ENCODE data around the gene CEP162. TPM values are rescaled to one million over a fixed set of nuclear protein-coding genes. Genes with fewer than 3 reads are reported as not detected.

The CEP162 gene
- total RNA-seq, 1 experiment from 2014 or later, result 7.9 TPM

DNA sequence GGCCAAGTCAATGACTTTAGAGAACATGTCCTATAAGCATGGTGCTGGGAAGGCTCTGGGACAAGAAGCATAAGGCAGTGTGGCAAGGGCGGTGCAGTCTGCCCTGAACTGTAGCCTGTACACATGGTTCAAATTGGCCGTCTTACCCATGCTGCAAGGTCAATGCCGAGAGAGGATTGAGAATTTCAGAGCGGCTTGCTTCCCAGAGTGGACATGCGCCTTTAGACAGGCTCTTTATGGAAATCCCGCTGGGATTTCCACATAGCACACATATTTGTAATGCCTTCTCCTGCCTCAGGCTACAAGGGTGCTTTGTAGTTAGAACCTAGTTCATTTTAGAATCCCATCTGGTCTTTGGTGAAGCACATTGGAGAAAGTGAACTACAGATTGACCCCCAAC is 36.1 kb upstream of the CEP162 start (continued):
- TF ChIP-seq ZBTB21 (CRISPR knock-in tag; IDR thresholded peaks at IDR 0.05; ENCODE audit: borderline replicate concordance), result no peak
- no peak for TF ChIP-seq ZNF317 (CRISPR knock-in tag; IDR thresholded peaks at IDR 0.05; ENCODE audit: borderline replicate concordance, low read depth)
- TF ChIP-seq NFYB (CRISPR knock-in tag; conservative IDR thresholded peaks at IDR 0.05; ENCODE audit: low read depth), result no peak
- TF ChIP-seq, protein P1, sequence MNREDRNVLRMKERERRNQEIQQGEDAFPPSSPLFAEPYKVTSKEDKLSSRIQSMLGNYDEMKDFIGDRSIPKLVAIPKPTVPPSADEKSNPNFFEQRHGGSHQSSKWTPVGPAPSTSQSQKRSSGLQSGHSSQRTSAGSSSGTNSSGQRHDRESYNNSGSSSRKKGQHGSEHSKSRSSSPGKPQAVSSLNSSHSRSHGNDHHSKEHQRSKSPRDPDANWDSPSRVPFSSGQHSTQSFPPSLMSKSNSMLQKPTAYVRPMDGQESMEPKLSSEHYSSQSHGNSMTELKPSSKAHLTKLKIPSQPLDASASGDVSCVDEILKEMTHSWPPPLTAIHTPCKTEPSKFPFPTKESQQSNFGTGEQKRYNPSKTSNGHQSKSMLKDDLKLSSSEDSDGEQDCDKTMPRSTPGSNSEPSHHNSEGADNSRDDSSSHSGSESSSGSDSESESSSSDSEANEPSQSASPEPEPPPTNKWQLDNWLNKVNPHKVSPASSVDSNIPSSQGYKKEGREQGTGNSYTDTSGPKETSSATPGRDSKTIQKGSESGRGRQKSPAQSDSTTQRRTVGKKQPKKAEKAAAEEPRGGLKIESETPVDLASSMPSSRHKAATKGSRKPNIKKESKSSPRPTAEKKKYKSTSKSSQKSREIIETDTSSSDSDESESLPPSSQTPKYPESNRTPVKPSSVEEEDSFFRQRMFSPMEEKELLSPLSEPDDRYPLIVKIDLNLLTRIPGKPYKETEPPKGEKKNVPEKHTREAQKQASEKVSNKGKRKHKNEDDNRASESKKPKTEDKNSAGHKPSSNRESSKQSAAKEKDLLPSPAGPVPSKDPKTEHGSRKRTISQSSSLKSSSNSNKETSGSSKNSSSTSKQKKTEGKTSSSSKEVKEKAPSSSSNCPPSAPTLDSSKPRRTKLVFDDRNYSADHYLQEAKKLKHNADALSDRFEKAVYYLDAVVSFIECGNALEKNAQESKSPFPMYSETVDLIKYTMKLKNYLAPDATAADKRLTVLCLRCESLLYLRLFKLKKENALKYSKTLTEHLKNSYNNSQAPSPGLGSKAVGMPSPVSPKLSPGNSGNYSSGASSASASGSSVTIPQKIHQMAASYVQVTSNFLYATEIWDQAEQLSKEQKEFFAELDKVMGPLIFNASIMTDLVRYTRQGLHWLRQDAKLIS (CRISPR knock-in tag; IDR thresholded peaks at IDR 0.05; ENCODE audit: borderline replicate concordance), result no peak
- TF ChIP-seq ZNF671 (CRISPR knock-in tag; IDR thresholded peaks at IDR 0.05), result no peak
- no peak for TF ChIP-seq KAT7 (CRISPR knock-in tag; IDR thresholded peaks at IDR 0.05; ENCODE audit: borderline replicate concordance)
- TF ChIP-seq ZMAT4 (CRISPR knock-in tag; IDR thresholded peaks at IDR 0.05), result no peak
- TF ChIP-seq, protein P2, sequence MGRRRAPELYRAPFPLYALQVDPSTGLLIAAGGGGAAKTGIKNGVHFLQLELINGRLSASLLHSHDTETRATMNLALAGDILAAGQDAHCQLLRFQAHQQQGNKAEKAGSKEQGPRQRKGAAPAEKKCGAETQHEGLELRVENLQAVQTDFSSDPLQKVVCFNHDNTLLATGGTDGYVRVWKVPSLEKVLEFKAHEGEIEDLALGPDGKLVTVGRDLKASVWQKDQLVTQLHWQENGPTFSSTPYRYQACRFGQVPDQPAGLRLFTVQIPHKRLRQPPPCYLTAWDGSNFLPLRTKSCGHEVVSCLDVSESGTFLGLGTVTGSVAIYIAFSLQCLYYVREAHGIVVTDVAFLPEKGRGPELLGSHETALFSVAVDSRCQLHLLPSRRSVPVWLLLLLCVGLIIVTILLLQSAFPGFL (CRISPR knock-in tag; IDR thresholded peaks at IDR 0.05; ENCODE audit: borderline replicate concordance), result no peak
- TF ChIP-seq, protein P3, sequence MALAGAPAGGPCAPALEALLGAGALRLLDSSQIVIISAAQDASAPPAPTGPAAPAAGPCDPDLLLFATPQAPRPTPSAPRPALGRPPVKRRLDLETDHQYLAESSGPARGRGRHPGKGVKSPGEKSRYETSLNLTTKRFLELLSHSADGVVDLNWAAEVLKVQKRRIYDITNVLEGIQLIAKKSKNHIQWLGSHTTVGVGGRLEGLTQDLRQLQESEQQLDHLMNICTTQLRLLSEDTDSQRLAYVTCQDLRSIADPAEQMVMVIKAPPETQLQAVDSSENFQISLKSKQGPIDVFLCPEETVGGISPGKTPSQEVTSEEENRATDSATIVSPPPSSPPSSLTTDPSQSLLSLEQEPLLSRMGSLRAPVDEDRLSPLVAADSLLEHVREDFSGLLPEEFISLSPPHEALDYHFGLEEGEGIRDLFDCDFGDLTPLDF (CRISPR knock-in tag; IDR thresholded peaks at IDR 0.05), result no peak
- TF ChIP-seq ESRRA (CRISPR knock-in tag; IDR thresholded peaks at IDR 0.05; ENCODE audit: borderline replicate concordance), result no peak
- no peak for TF ChIP-seq EMX1 (CRISPR knock-in tag; IDR thresholded peaks at IDR 0.05)
- no peak for TF ChIP-seq FOXJ3 (CRISPR knock-in tag; IDR thresholded peaks at IDR 0.05; ENCODE audit: borderline replicate concordance)

DNA sequence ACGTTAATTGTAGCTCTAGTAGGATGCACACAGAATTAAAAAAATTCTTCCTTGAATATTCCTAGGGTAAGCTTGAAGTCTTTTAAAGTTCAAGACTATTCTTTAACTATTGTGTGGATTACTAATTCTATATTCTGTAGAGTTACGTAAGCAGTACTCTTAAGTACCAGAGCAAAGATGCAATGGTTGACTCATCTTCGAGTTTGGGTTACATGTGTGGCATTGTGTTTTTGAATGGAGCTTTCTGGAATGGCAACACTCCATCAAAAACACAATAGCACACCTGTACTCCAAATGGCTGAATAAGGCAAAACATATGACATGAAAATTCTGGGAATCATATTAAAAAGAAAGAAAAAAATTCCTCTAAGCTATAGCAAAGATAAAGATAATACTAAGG is 33.5 kb upstream of the CEP162 start:
- CTCF ChIA-PET, result no interaction called here
- POLR2A ChIA-PET, result no interaction called here
- ATAC-seq (no peak), DNase-seq (ENCODE audit: low spot score) (no peak)
- H3K36me3 Mint-ChIP-seq, result no peaks in the 10 kb centered on the region
- TF ChIP-seq, protein P3 (CRISPR knock-in tag; IDR thresholded peaks at IDR 0.05), result no peak
- no peak for TF ChIP-seq SP1 (CRISPR knock-in tag; conservative IDR thresholded peaks at IDR 0.05)
- TF ChIP-seq TEAD4 (CRISPR knock-in tag; IDR thresholded peaks at IDR 0.05), result no peak
- TF ChIP-seq, protein P4, sequence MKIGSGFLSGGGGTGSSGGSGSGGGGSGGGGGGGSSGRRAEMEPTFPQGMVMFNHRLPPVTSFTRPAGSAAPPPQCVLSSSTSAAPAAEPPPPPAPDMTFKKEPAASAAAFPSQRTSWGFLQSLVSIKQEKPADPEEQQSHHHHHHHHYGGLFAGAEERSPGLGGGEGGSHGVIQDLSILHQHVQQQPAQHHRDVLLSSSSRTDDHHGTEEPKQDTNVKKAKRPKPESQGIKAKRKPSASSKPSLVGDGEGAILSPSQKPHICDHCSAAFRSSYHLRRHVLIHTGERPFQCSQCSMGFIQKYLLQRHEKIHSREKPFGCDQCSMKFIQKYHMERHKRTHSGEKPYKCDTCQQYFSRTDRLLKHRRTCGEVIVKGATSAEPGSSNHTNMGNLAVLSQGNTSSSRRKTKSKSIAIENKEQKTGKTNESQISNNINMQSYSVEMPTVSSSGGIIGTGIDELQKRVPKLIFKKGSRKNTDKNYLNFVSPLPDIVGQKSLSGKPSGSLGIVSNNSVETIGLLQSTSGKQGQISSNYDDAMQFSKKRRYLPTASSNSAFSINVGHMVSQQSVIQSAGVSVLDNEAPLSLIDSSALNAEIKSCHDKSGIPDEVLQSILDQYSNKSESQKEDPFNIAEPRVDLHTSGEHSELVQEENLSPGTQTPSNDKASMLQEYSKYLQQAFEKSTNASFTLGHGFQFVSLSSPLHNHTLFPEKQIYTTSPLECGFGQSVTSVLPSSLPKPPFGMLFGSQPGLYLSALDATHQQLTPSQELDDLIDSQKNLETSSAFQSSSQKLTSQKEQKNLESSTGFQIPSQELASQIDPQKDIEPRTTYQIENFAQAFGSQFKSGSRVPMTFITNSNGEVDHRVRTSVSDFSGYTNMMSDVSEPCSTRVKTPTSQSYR (CRISPR knock-in tag; IDR thresholded peaks at IDR 0.05), result no peak
- TF ChIP-seq USF2 (CRISPR knock-in tag; IDR thresholded peaks at IDR 0.05), result no peak
- TF ChIP-seq ATF6 (CRISPR knock-in tag; IDR thresholded peaks at IDR 0.05), result no peak
- no peak for TF ChIP-seq ZNF232 (CRISPR knock-in tag; IDR thresholded peaks at IDR 0.05)
- no peak overlapping the region for H3K27ac Mint-ChIP-seq
- no peaks in the 10 kb centered on the region for H3K27me3 Mint-ChIP-seq (ENCODE audit: low read depth)
- peaks cover 19% of the 10 kb centered on the region for H3K4me1 Mint-ChIP-seq
- H3K4me3 Mint-ChIP-seq, result no peak overlapping the region
- no peaks in the 10 kb centered on the region for H3K9me3 Mint-ChIP-seq

Measured in WTC11 (cell line).